Kidney tubule cell (primary cell): ENCODE results near the gene TEX55.
"Not testable (repeated sequence)": the region's sequence is repeated elsewhere in the genome, so short reads cannot be mapped to it uniquely, and the experiment has no call there.

Source experiments
- DNase-seq: peaks from one replicate; pipeline ENCODE4 v3.0.0-alpha.2; 2018; ENCODE audit warnings: low spot score

The TEX55 gene

GRCh38 chr3:119160815-119161214 lies 14.8 kb downstream of the TEX55 start:
- no peak for DNase-seq

DNA sequence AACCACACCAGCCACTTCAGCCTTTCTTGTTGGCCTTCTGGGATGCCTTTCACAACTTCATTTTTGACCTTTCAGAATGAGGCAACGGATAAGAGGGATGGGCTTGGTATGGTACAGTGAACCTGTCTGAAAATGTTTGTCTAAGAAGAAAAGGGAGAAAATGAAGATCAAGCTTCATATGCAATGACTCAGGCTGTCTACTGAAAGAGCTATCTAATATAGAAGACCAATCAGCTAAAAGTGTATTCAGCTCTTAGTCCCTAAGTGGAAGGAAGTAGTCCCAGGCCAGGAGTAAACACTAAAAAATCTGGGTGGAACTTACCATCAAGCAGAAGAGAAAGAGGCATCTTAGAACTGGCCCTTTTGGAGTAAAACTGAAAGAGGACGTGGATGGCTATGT lies 15.3 kb downstream of the TEX55 start:
- DNase-seq = no peak

DNA sequence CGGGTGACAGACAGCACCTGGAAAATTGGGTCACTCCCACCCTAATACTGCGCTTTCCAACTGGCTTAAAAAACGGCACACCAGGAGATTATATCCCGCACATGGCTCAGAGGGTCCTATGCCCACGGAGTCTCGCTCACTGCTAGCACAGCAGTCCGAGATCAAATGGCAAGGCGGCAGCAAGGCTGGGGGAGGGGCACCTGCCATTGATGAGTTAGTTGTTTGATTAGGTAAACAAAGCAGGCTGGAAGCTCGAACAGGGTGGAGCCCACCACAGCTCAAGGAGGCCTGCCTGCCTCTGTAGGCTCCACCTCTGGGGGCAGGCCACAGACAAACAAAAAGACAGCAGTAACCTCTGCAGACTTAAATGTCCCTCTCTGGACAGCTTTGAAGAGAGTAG lies 18.8 kb downstream of the TEX55 start:
- not testable (repeated sequence) for DNase-seq

GRCh38 chr3:119170821-119171220 lies 24.9 kb downstream of the TEX55 start:
- no peak for DNase-seq

DNA sequence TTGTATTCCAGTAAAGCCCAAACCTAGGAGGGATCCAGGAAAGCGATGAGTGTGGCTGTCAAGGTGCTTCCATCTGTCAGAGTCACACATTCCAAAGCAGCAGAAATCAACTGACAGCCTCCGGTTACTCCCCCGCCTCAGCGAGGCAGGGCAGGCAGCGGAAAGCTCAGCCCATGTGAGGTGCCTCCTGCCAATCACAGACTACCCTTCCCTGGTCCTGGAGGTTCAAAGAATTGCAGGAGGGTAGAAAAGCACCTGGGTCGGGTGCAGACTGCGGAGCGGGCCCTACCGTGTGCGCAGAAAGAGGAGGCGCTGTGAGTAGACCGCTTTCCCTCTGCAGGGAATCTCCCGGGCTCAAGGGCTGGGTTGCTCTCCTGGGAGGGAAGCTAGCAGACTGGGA lies 27.4 kb downstream of the TEX55 start, which contains the start of gene UPK1B:
Gene UPK1B, plus strand, starts transcription at position 274 of the 400 bp plus-strand sequence. CDS start 13,144 bp downstream, outside the sequence.
- DNase-seq = peak; percentile 86

- peak; percentile 71 for DNase-seq
These were observed 30.1 kb downstream of the TEX55 start for GRCh38 chr3:119175872-119176756.

GRCh38 chr3:119176778-119177177 lies 30.8 kb downstream of the TEX55 start:
- DNase-seq = no peak

- no peak for DNase-seq
These were observed 31.4 kb downstream of the TEX55 start for GRCh38 chr3:119177321-119177720.

DNA sequence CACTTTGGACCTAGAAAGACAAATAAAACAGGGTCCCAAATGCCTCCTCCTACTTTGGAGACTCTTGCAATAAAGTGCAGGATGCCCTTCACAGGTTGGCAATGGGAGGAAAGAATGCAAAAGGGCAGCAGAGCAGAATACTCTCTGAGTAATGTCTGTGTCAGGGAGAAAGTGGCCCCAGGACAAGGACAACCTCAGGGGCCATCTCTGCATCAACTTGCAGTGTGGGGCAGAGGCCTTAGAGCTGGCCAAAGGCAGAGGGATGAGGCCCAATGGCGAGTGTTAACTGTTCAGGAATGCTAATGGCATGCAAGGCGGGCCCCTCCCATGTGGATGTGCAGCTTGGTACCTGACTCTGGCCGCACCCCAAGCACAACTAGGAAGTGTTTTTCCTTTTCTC lies 35.8 kb downstream of the TEX55 start:
- peak; percentile 89 for DNase-seq

GRCh38 chr3:119184111-119184510 lies 38.1 kb downstream of the TEX55 start:
- DNase-seq = no peak

DNA sequence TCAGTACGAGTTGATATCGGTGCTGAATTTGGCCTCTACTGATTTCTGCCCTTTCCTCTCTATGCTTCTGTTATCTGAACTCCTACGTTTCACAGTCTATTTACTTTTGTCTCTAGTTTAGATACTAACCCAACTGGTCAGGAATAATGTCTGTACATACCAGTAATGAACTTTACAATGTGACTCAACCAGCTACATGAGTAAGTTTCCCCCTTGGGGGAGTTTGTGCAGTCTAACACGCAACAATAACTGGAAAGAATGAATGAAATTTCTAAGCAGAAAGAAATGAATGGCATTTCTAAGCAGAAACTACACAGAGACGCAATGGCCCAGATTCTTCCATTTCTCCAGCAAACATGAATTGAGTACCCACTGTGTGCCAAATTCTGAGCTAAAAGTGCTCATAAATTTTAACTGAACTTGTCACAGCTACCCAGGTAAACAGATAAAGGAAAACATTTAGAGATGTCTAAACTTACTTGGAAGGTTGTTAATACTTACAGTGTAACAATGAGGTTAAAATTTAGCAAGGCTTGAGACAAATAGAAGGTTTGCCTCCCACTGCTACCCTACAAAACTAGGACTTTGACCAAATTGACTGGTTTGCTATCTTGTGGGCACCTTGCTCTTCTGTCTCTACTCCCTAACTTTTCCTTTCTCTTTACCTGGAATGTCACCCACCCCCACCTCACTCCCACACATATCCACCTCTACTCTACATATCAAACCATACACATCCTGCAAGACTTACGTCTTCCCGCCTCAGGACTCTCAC lies 39.0 kb downstream of the TEX55 start:
- DNase-seq = peak; percentile 95

DNA sequence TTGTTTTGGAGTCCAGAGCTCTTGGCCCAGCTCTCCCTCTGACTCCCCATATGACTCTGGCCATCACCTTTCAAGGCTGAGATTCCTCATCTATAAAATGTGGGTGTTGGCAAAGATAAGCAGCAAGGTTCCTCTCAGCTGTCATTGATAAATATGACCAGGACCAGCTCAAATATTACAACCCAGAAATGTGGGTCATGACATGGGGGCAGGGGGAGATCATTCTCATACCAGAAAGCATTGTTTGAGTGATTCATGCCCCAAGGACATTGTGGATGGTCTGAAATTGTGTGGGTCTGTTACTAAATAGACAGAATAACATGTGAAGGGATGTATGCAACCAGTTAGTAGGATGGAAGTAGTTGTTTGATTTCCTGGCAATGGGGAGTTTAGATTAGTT lies 41.3 kb downstream of the TEX55 start:
- DNase-seq = no peak

DNA sequence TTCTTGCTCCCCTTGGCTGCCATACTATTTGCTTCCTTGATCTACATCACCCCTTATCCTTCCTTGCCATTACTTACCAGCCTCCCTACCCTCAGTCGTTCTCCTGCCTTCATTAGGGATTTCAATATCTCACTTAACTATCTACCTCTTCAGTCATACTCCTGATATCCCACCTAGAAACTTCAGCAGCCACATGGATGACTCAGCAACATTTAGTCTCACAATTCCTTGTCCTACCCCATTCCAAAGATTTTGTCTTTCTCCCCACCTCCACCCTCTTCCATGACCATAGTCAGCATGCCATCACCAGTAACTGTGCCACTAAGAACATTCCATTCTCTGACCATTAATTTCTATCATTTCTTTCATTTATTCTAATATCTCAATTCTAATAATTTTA lies 45.8 kb downstream of the TEX55 start:
- DNase-seq = peak; percentile 48

- peak; percentile 86 for DNase-seq
These were observed 48.5 kb downstream of the TEX55 start for GRCh38 chr3:119194237-119195150.

GRCh38 chr3:119195151-119195476 lies 49.1 kb downstream of the TEX55 start:
- DNase-seq = no peak

DNA sequence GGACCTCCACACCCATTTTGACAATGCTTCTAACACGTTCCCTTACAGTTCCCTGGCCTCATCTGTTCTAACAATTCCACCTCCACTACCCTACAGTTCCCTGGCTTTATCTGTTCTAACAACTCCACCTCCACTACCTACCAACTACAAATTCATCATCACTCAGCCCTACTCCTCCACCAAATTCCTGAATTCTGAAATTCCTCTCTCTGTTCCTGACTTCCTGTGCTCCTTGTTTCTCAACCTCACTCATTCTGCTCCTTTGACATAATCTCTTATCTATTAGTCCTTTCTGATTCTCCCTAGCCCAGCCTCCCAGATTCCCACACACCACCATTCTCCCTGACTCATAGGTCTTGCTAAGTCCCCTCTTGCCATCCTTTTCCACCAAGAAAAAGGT lies 49.9 kb downstream of the TEX55 start:
- peak; percentile 79 for DNase-seq
